Osteoblast (primary cell): ENCODE measurements around the gene CTCF. TPM values are rescaled to one million over a fixed set of nuclear protein-coding genes. Genes with fewer than 3 reads are reported as not detected.

ENCODE experiments used
- DNase-seq: peaks from one replicate; pipeline ENCODE4 v3.0.0; 2011; ENCODE audit warnings: low spot score, mixed read lengths; ENCODE audit not compliant: insufficient read length; ENCODE audit errors: missing footprints
- H2AFZ ChIP-seq: 2 replicates; pipeline ENCODE4 v1.6.0; 2011; ENCODE audit warnings: mild to moderate bottlenecking, low read length
- H3K27ac ChIP-seq: 2 replicates; pipeline ENCODE4 v1.5.1; 2011; ENCODE audit warnings: mild to moderate bottlenecking, low read depth, low read length, moderate library complexity
- H3K27me3 ChIP-seq: 2 replicates; pipeline ENCODE4 v1.6.0; 2012; ENCODE audit warnings: mild to moderate bottlenecking, control low read depth, inconsistent platforms, low read length, moderate library complexity; ENCODE audit not compliant: insufficient read depth
- H3K36me3 ChIP-seq: 2 replicates; pipeline ENCODE4 v1.5.1; 2011; ENCODE audit warnings: mild to moderate bottlenecking, low read length, control low read depth, moderate library complexity; ENCODE audit not compliant: insufficient read depth
- H3K4me1 ChIP-seq: 2 replicates; pipeline ENCODE4 v1.5.1; 2011; ENCODE audit warnings: mild to moderate bottlenecking, low read length, control low read depth, moderate library complexity; ENCODE audit not compliant: insufficient read depth
- H3K4me2 ChIP-seq: 2 replicates; pipeline ENCODE4 v1.6.0; 2011; ENCODE audit warnings: mild to moderate bottlenecking, low read length; ENCODE audit not compliant: insufficient read depth
- H3K4me3 ChIP-seq: fragments of 200-600 bp; sonication (generic); 3 replicates; pipeline ENCODE4 v1.5.1; 2012; ENCODE audit warnings: mild to moderate bottlenecking, low read length, inconsistent platforms; ENCODE audit not compliant: insufficient read depth
- H3K79me2 ChIP-seq: 2 replicates; pipeline ENCODE4 v1.6.0; 2012; ENCODE audit warnings: mild to moderate bottlenecking, low read length, control low read depth, inconsistent platforms; ENCODE audit not compliant: insufficient read depth
- H3K9me3 ChIP-seq: 2 replicates; pipeline ENCODE4 v1.5.1; 2011; ENCODE audit warnings: low read depth, low read length, control low read depth
- H4K20me1 ChIP-seq: 2 replicates; pipeline ENCODE4 v1.6.0; 2012; ENCODE audit warnings: mild to moderate bottlenecking, low read length, control low read depth; ENCODE audit not compliant: insufficient read depth
- total RNA-seq: library from RNA; depleted of rRNA; stranded (reverse); fragments of >200 nt; gene quantifications from 2 replicates; pipeline ENCODE4 v1.2.3, GENCODE V29; 2012
- TF ChIP-seq, protein P1 (sequence below): IDR thresholded peaks from 2 replicates; pipeline ENCODE4 v1.5.1; 2011; ENCODE audit warnings: mild to moderate bottlenecking, low read depth, low read length, moderate library complexity; ENCODE audit errors: extremely low read depth

The CTCF gene
- total RNA-seq, 1 donor = 29.3 TPM

GRCh38 chr16:67665598-67665997, 103.3 kb downstream of the CTCF start:
- H2AFZ ChIP-seq = peak overlapping the region; percentile 35
- no peaks in the 10 kb centered on the region for H3K27me3 ChIP-seq
- peak overlapping the region; percentile 85 for H3K4me3 ChIP-seq
- H4K20me1 ChIP-seq = no peaks in the 10 kb centered on the region
- H3K4me1 ChIP-seq = peaks cover 15% of the 10 kb centered on the region
- TF ChIP-seq, protein P1, sequence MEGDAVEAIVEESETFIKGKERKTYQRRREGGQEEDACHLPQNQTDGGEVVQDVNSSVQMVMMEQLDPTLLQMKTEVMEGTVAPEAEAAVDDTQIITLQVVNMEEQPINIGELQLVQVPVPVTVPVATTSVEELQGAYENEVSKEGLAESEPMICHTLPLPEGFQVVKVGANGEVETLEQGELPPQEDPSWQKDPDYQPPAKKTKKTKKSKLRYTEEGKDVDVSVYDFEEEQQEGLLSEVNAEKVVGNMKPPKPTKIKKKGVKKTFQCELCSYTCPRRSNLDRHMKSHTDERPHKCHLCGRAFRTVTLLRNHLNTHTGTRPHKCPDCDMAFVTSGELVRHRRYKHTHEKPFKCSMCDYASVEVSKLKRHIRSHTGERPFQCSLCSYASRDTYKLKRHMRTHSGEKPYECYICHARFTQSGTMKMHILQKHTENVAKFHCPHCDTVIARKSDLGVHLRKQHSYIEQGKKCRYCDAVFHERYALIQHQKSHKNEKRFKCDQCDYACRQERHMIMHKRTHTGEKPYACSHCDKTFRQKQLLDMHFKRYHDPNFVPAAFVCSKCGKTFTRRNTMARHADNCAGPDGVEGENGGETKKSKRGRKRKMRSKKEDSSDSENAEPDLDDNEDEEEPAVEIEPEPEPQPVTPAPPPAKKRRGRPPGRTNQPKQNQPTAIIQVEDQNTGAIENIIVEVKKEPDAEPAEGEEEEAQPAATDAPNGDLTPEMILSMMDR = no peak
- peak; percentile 59 for DNase-seq
- peak overlapping the region; percentile 85 for H3K4me2 ChIP-seq
- H3K9me3 ChIP-seq = no peaks in the 10 kb centered on the region
- peak overlapping the region; percentile 43 for H3K27ac ChIP-seq
- H3K79me2 ChIP-seq = peaks cover 4% of the 10 kb centered on the region
- peaks cover 5% of the 10 kb centered on the region for H3K36me3 ChIP-seq

GRCh38 chr16:67666032-67666551, 103.8 kb downstream of the CTCF start:
- TF ChIP-seq, protein P1 = no peak
- Histone ChIP-seq H3K4me2 (peak overlapping the region; percentile 85), H3K4me1 (peaks cover 15% of the 10 kb centered on the region), H3K4me3 (peak overlapping the region; percentile 85), H3K36me3 (peaks cover 5% of the 10 kb centered on the region), H3K79me2 (peaks cover 4% of the 10 kb centered on the region), H4K20me1 (no peaks in the 10 kb centered on the region), H3K27ac (peak overlapping the region; percentile 73), H3K9me3 (no peaks in the 10 kb centered on the region), H3K27me3 (no peaks in the 10 kb centered on the region), H2AFZ (peak overlapping the region; percentile 35)
- DNase-seq = peak; percentile 94

- Histone ChIP-seq H3K27me3 (no peaks in the 10 kb centered on the region), H3K4me2 (peak within 1 kb of the TSS; percentile 85), H3K27ac (peak within 1 kb of the TSS; percentile 73), H3K4me3 (peak within 1 kb of the TSS; percentile 85), H4K20me1 (no peaks in the 10 kb centered on the region), H2AFZ (peak within 1 kb of the TSS; percentile 84), H3K79me2 (peaks cover 4% of the 10 kb centered on the region), H3K4me1 (peaks cover 15% of the 10 kb centered on the region), H3K36me3 (peaks cover 5% of the 10 kb centered on the region), H3K9me3 (no peaks in the 10 kb centered on the region)
- DNase-seq = peak; percentile 98
- TF ChIP-seq, protein P1 = no peak
These were observed 104.5 kb downstream of the CTCF start, which contains the start of the genes C16orf86 and ENKD1 for GRCh38 chr16:67666559-67667452. Gene C16orf86 (plus strand): TSS chr16:67666814. CDS start chr16:67666971, 157 bp downstream. Gene ENKD1 (minus strand): TSS chr16:67666750. CDS start chr16:67666442, 308 bp downstream.

DNA sequence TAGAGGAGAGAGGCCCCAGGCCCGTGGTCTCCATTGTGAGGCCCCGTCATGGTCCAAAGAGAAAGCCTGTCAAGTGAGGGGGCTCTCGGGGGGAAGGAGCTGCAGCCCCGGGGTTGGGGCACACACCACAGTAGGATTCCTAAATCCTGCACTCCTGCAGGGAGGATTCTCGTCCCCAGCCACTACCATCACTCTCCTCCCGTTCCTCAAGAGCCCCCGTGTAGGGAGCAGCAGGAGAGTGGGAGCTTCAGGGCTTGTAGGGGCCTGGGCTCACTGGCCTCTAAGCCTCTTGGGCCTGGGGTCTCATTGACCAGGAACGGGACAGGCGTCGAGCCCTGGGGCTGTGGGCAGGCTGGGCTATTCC, 105.1 kb downstream of the CTCF start:
- Histone ChIP-seq H3K4me2 (peak overlapping the region; percentile 85), H3K4me3 (peak overlapping the region; percentile 85), H3K27ac (peak overlapping the region; percentile 73), H4K20me1 (no peaks in the 10 kb centered on the region), H3K79me2 (peaks cover 4% of the 10 kb centered on the region), H3K27me3 (no peaks in the 10 kb centered on the region), H3K36me3 (peaks cover 3% of the 10 kb centered on the region), H3K4me1 (peaks cover 15% of the 10 kb centered on the region), H3K9me3 (no peaks in the 10 kb centered on the region), H2AFZ (peak overlapping the region; percentile 84)
- DNase-seq = peak; percentile 92
- TF ChIP-seq, protein P1 = no peak
